ENCODE measurements around the gene NOTUM.

GRCh38 chr17:81954131-81955057 is 6.6 kb downstream of the NOTUM start:
- TF ChIP-seq CTCF (IDR thresholded peaks at IDR 0.05; ENCODE audit: low read depth, low read length, poor library complexity, severe bottlenecking) (no peak), EZH2phosphoT487 (IDR thresholded peaks at IDR 0.05; ENCODE audit: borderline replicate concordance, low read length) (no peak)
